Stimulated activated CD8-positive, alpha-beta memory T cell treated with anti-CD3 and anti-CD28 coated beads, Interleukin-15, amount 100 ng/mL, for 48 hours (primary cell): Measurements from ENCODE around the gene EFCC1.
"Not testable (repeated sequence)": the region's sequence is repeated elsewhere in the genome, so short reads cannot be mapped to it uniquely, and the experiment has no call there.

Experiments
- DNase-seq, 2 donors: peaks; one replicate each; pipeline ENCODE4 v3.0.0-alpha.2; 2020; ENCODE audit warnings: low read depth in 2 of 2

EFCC1 gene

DNA sequence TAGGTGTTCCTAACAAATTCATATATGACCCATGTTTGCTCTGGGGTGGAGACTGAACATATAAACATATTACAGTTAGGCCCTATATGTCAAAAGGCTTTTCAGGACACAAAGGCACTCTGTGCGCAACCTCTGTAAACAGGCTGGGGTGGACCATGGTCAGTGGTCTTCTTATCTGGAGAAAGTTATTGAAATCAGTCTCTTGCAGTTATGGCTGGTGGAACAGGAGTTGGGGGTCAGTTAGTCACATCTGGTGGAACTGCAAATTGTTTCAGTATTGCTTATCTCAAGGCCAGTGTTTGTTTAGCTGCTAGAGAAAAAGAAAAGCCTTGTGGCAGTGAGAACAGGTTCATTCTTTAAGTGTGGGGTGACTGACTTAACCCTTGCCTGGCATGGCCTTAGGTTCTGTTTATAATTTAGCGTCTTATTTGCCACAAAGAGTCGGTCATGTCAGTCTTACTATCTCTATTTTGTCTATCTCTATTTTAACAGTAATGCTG, 53.6 kb downstream of the EFCC1 start:
- no peak for DNase-seq

- DNase-seq = no peak
Measured at GRCh38 chr3:129056451-129057173, 55.5 kb downstream of the EFCC1 start.

- no peak for DNase-seq
Measured at GRCh38 chr3:129057249-129057648, 56.1 kb downstream of the EFCC1 start.

- no peak for DNase-seq
Measured at GRCh38 chr3:129058441-129059200, 57.5 kb downstream of the EFCC1 start.

- DNase-seq = no peak
Measured at GRCh38 chr3:129059311-129059958, 58.3 kb downstream of the EFCC1 start.

DNA sequence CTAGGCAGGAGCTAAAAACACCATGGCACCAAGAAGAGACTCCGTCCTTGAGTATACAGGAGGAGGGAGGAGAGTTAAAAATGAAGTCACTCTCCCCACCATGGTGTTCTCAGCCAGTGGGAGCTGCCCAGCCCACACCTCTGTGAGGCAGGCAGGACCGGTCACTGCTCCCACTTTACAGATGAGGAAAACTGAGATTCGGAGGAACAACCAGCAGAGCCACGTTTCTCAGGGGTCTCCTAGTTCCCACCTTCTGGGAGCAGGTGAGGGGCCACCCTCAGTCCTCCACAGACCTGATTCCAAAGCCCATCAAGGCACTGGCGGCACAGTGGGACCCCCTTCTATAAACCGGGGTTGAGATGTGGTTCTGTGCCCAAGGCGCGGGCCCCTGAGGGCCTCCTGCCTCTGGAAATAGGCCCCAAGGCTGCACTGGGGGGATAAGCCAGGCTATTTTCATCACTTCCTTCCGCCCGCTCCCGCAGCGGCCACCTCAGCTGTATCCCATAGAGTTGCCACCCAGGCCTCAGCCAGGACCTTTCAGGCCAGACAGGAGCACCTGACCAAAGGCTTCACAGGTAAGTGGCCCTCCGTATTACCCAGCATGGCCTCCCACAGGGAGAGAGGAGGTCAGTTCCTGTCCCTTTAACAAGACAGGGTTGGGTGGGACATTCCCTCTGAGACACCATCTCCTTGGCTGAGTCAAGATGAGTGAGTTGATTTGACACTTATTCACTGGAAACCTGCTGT, 59.3 kb downstream of the EFCC1 start, which contains the start of gene GP9:
Gene GP9, plus strand, starts transcription at position 504 of the 747 bp plus-strand sequence. CDS start 961 bp downstream, outside the sequence.
- DNase-seq = no peak

DNA sequence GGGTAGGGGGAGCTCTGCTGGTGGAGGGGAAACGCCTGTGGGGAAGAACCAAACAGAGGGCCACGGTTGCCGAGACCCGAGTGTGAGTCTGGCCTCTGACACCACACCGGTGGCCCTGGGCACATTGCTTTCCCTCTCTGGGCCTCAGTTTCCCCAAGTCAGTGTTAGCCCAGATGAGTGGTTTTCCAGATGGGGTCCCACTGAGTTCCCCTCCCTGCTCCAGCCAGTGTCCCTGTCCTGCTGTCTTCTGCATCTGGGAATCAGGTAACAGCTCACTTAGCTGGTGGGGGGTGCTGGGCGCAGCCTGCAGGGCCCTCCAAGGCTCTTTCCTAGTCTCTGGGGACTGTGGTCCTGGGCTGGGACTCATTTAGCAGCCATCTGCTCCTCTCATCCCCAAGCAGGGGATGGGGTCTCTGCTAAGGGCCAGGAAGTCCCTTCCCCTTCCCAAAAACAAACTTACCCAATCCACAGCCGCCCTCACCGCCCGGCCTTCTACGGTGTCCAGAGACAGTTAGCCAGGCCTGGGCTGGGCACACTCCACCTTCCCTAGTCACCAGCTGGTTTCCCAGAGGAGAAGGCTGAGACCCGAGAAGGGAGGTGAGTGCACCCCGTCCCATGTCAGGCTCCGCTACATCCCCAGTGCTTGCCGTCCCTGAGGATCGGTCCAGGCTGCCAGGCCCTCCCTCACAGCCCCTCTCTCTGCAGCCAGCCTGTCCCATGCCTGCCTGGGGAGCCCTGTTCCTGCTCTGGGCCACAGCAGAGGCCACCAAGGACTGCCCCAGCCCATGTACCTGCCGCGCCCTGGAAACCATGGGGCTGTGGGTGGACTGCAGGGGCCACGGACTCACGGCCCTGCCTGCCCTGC, 60.2 kb downstream of the EFCC1 start:
- no peak for DNase-seq

- no peak for DNase-seq
Measured at GRCh38 chr3:129061888-129062834, 61.1 kb downstream of the EFCC1 start.

DNA sequence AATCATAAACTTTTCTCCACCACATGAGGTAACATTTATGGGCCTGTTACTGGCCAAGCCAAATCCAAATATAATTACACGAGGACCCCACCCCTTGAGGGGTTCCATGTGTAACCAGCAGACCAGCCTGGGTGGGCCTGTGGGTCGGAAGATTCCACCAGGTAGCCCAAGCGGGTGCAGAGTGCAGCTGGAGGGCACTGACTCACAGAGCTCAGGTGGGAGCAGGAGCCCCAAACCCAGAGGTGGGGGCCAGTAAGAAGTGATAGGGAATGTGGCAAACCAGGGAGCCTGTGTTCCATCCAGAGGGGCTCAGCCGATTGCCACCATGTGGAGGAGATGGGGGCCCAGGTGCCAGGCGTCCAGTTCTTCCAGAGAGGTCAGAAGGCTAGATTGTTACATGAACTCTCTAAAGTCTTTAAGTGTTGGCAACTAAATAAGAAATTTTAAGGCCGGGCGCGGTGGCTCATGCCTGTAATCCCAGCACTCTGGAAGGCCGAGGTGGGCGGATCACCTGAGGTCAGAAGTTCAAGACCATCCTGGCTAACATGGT, 62.1 kb downstream of the EFCC1 start:
- no peak for DNase-seq

- DNase-seq = no peak
Measured at GRCh38 chr3:129063841-129064482, 62.9 kb downstream of the EFCC1 start.

GRCh38 chr3:129065016-129065719, 64.1 kb downstream of the EFCC1 start:
- no peak for DNase-seq

GRCh38 chr3:129065720-129066073, 64.6 kb downstream of the EFCC1 start:
- DNase-seq = no peak

DNA sequence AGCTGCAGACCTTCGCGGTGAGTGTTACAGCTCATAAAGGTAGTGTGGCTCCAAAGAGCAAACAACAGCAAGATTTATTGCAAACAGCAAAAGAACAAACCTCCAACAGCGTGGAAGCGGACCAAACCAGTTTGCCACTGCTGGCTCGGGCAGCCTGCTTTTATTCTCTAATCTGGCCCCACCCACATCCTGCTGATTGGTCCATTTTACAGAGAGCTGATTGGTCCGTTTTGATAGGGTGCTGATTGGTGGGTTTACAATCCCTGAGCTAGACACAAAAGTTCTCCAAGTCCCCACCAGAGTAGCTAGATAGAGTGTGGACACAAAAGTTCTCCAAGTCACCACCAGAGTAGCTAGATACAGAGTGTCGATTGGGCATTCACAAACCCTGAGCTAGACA, 66.6 kb downstream of the EFCC1 start:
- not testable (repeated sequence) for DNase-seq

GRCh38 chr3:129068291-129068886, 67.3 kb downstream of the EFCC1 start:
- DNase-seq = no peak

DNA sequence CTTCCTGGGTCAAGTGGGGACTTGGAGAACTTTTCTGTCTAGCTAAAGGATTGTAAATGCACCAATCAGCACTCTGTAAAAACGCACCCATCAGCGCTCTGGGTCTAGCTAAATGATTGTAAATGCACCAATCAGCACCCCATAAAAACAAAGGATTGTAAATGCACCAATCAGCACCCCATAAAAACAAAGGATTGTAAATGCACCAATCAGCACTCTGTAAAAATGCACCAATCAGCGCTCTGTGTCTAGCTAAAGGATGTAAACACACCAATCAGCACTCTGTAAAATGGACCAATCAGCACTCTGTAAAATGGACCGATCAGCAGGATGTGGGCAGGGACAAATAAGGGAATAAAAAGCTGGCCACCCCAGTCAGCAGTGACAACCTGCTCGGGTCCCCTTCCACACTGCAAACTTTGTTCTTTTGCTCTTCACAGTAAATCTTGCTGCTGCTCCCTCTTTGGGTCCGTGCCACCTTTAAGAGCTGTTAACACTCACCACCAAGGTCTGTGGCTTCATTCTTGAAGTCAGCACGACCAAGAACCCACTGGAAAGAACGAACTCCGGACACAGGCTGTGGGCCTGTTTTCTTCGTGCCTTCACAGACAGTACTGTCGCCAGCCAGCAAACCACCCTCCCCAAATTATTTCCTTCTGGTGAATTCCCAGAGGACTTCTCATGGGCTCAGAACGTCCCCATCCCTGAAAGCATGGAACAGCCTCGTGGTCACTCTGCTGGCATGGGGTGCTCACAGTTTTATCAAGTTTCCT, 68.4 kb downstream of the EFCC1 start:
- DNase-seq = not testable (repeated sequence)

GRCh38 chr3:129070086-129070885, 69.2 kb downstream of the EFCC1 start:
- no peak for DNase-seq
